Activated naive CD4-positive, alpha-beta T cell treated with anti-CD3 and anti-CD28 coated beads for 36 hours (primary cell): Measurements from ENCODE around the gene PTAFR. TPM values are rescaled to one million over a fixed set of nuclear protein-coding genes. Genes with fewer than 3 reads are reported as not detected.

Experiments used
- CTCF ChIA-PET: fragments of 350-600 bp; sonication (Branson Sonifier 250); formaldehyde crosslinking; loops from one replicate; lab custom pipeline; 2021; ENCODE audit warnings: antibody characterized with exemption; lab: Charles Lee
- DNase-seq: peaks from one replicate; pipeline ENCODE4 v3.0.0-alpha.2; 2020
- H3K27ac Mint-ChIP-seq: one replicate; pipeline ENCODE4 v1.8.0; 2021; ENCODE audit warnings: mild to moderate bottlenecking, mixed read lengths
- H3K27me3 Mint-ChIP-seq: one replicate; pipeline ENCODE4 v1.8.0; 2021; ENCODE audit warnings: low read depth, mixed read lengths
- H3K36me3 Mint-ChIP-seq: one replicate; pipeline ENCODE4 v1.8.0; 2021; ENCODE audit warnings: low read depth, mixed read lengths
- H3K4me1 Mint-ChIP-seq: one replicate; pipeline ENCODE4 v1.8.0; 2021; ENCODE audit warnings: low read depth, mixed read lengths
- H3K4me3 Mint-ChIP-seq: one replicate; pipeline ENCODE4 v1.8.0; 2021; ENCODE audit warnings: mild to moderate bottlenecking, moderate library complexity, mixed read lengths
- H3K9me3 Mint-ChIP-seq: one replicate; pipeline ENCODE4 v1.8.0; 2021; ENCODE audit warnings: mixed read lengths
- intact Hi-C: fragments of 100-400 bp; cut with micrococcal nuclease; formaldehyde crosslinking; loops from one replicate; pipeline ENCODE4 v1.15.1; 2023
- total RNA-seq, 2 experiments: library from RNA; stranded (reverse); gene quantifications; one replicate each; pipeline ENCODE4 v1.2.3, GENCODE V29; 2021

The PTAFR gene
- total RNA-seq, 2 experiments from 2014 or later, result 0.05 to 0.07 TPM

- CTCF ChIA-PET, result interaction anchor here (0.6 to 0.7 kb wide), 2 partner anchors 47 to 276 kb away, joined by 3 to 5 read pairs; no protein-coding TSS in a partner anchor
- H3K36me3 Mint-ChIP-seq, result no peaks in the 10 kb centered on the region
- H3K27me3 Mint-ChIP-seq, result peaks cover 8% of the 10 kb centered on the region
- no peak overlapping the region for H3K27ac Mint-ChIP-seq
- H3K9me3 Mint-ChIP-seq, result no peaks in the 10 kb centered on the region
- intact Hi-C loops, result no loop called here
- H3K4me1 Mint-ChIP-seq, result no peaks in the 10 kb centered on the region
- no peak for DNase-seq
- no peak overlapping the region for H3K4me3 Mint-ChIP-seq
These were observed 39.4 kb downstream of the PTAFR start for GRCh38 chr1:28136922-28137613.

- no peaks in the 10 kb centered on the region for H3K36me3 Mint-ChIP-seq
- H3K9me3 Mint-ChIP-seq, result no peaks in the 10 kb centered on the region
- H3K27me3 Mint-ChIP-seq, result peaks cover 4% of the 10 kb centered on the region
- no peak overlapping the region for H3K27ac Mint-ChIP-seq
- CTCF ChIA-PET, result interaction anchor here (0.5 to 0.7 kb wide), 3 partner anchors 33 to 277 kb away, joined by 3 to 5 read pairs (median 3); no protein-coding TSS in a partner anchor
- H3K4me1 Mint-ChIP-seq, result no peaks in the 10 kb centered on the region
- intact Hi-C loops, result no loop called here
- no peak overlapping the region for H3K4me3 Mint-ChIP-seq
- no peak for DNase-seq
These were observed 40.1 kb downstream of the PTAFR start for GRCh38 chr1:28136169-28136921.

DNA sequence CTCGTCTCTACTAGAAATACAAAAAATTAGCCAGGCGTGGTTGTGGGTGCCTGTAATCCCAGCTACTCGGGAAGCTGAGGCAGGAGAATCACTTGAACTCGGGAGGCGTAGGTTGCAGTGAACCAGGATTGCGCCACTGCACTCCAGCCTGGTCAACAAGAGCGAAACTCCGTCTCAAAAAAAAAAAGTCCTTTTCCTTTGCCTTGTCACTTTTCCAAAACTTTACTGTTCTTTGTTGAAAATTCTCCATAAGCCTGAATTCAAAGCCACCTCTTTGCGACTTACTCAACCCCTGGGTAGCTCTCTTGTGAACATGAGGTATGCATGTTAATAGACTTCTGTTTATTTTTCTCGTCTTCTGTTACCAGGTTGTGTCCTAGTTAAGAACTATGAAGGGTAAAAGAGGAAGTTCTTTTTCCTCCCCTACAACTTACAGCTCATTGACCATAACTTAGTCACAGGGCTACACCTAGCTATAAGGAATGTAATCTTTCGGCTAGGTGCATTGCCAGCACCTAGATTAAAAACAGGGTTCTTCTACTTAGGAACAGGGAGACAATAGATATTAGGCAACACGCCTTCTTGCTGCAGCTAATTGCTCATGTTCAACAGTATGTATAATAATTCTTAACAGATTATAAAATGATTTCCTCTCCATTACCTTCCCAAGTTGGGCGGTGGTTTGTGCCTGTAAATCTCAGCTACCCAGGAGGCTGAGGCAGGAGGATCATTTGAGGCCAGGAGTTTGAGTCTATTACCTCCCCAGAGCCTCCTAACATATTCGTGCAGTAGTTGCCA lies 40.9 kb downstream of the PTAFR start:
- no peaks in the 10 kb centered on the region for H3K4me1 Mint-ChIP-seq
- no peaks in the 10 kb centered on the region for H3K9me3 Mint-ChIP-seq
- no peaks in the 10 kb centered on the region for H3K36me3 Mint-ChIP-seq
- intact Hi-C loops, result no loop called here
- H3K27me3 Mint-ChIP-seq, result peaks cover 4% of the 10 kb centered on the region
- H3K27ac Mint-ChIP-seq, result no peak overlapping the region
- CTCF ChIA-PET, result interaction anchor here (0.5 to 0.7 kb wide), 2 partner anchors 34 to 442 kb away, joined by 3 to 8 read pairs; no protein-coding TSS in a partner anchor
- no peak for DNase-seq
- H3K4me3 Mint-ChIP-seq, result no peak overlapping the region

GRCh38 chr1:28134651-28135207 lies 41.8 kb downstream of the PTAFR start:
- DNase-seq, result no peak
- H3K9me3 Mint-ChIP-seq, result no peaks in the 10 kb centered on the region
- peaks cover 4% of the 10 kb centered on the region for H3K27me3 Mint-ChIP-seq
- no peaks in the 10 kb centered on the region for H3K4me1 Mint-ChIP-seq
- intact Hi-C loops, result no loop called here
- H3K4me3 Mint-ChIP-seq, result no peak overlapping the region
- H3K27ac Mint-ChIP-seq, result no peak overlapping the region
- CTCF ChIA-PET, result interaction anchor here (1.0 kb wide), 1 partner anchor 25 kb away, joined by 3 read pairs; no protein-coding TSS in a partner anchor
- no peaks in the 10 kb centered on the region for H3K36me3 Mint-ChIP-seq

DNA sequence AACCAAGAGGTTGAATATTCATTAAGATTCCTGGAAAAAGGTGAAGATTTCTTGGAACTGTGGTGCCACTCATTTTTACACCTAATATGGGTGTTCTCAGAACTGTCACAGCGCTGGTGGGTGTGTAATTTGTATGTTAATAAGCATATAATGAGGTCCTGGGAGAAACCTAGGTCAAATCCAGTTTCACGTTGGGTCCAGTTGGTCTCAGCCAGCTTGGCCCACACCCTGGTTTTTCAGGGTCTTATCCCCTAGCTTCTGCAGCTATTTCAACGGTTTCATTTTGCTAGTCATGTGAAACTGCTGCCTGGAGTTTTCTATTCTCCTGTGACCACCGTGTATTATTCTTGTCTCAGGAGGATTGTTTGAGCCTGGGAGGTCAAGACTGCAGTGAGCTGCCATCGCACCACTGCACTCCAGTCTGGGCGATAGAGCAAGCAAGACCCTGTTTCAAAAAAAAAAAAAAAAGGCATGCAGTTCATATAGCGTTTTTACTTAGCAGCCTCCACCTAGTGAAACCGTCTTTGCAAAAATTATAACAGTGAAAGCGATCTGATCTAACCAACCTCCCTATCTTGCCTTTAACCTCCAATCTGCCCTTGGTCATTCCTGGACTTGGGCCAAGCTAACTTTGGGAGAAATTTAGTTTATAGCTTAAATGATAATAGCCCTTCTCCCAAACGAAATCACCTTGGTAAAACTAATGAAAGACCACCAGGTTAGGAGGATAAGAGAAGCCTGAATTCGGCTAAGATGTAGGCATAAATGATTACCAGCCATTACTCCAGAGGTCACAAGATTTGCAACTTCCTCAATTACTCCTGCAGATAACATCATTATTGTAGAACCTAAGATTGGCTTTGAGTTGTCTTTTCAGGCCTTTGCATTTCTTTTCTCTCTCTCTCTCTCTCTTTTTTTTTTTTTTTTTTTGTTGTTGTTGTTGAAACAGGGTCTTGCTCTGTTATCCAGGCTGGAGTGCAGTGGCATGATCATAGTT lies 44.0 kb downstream of the PTAFR start:
- no peaks in the 10 kb centered on the region for H3K4me1 Mint-ChIP-seq
- no peak overlapping the region for H3K27ac Mint-ChIP-seq
- CTCF ChIA-PET, result interaction anchor here (0.6 to 0.7 kb wide), 2 partner anchors 22 to 34 kb away, joined by 3 read pairs; no protein-coding TSS in a partner anchor
- no peak overlapping the region for H3K4me3 Mint-ChIP-seq
- H3K9me3 Mint-ChIP-seq, result no peaks in the 10 kb centered on the region
- no peaks in the 10 kb centered on the region for H3K36me3 Mint-ChIP-seq
- intact Hi-C loops, result no loop called here
- no peak for DNase-seq
- H3K27me3 Mint-ChIP-seq, result peaks cover 9% of the 10 kb centered on the region

DNA sequence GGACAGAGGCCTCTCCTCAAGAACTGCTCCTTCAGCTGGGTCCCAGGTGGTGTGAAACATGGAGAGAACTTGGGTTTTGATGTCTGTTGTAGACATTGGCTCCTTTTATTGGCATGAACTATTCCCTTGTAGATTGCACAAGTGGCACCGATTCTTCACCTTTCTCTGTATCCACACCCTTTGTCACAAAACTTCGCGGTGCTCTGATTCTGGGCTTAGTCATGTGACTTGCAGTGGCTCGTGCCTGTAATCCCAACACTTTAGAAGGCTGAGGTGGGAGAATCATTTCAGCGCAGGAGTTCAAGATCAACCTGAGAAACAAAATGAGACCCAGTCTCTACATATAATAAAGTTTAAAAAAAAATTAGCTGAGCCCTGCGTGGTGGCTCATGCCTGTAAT lies 45.6 kb downstream of the PTAFR start:
- H3K4me1 Mint-ChIP-seq, result no peaks in the 10 kb centered on the region
- no peak overlapping the region for H3K4me3 Mint-ChIP-seq
- no peak overlapping the region for H3K27ac Mint-ChIP-seq
- CTCF ChIA-PET, result interaction anchor here (0.7 kb wide), 1 partner anchor 19 kb away, joined by 3 read pairs; no protein-coding TSS in a partner anchor
- DNase-seq, result no peak
- H3K27me3 Mint-ChIP-seq, result peaks cover 18% of the 10 kb centered on the region
- H3K36me3 Mint-ChIP-seq, result no peaks in the 10 kb centered on the region
- intact Hi-C loops, result no loop called here
- H3K9me3 Mint-ChIP-seq, result no peaks in the 10 kb centered on the region

GRCh38 chr1:28129150-28129549 lies 47.3 kb downstream of the PTAFR start:
- H3K4me3 Mint-ChIP-seq, result no peak overlapping the region
- H3K9me3 Mint-ChIP-seq, result no peaks in the 10 kb centered on the region
- DNase-seq, result no peak
- intact Hi-C loops, result no loop called here
- H3K36me3 Mint-ChIP-seq, result no peaks in the 10 kb centered on the region
- H3K27ac Mint-ChIP-seq, result no peak overlapping the region
- H3K27me3 Mint-ChIP-seq, result peaks cover 18% of the 10 kb centered on the region
- CTCF ChIA-PET, result no interaction called here
- H3K4me1 Mint-ChIP-seq, result no peaks in the 10 kb centered on the region

DNA sequence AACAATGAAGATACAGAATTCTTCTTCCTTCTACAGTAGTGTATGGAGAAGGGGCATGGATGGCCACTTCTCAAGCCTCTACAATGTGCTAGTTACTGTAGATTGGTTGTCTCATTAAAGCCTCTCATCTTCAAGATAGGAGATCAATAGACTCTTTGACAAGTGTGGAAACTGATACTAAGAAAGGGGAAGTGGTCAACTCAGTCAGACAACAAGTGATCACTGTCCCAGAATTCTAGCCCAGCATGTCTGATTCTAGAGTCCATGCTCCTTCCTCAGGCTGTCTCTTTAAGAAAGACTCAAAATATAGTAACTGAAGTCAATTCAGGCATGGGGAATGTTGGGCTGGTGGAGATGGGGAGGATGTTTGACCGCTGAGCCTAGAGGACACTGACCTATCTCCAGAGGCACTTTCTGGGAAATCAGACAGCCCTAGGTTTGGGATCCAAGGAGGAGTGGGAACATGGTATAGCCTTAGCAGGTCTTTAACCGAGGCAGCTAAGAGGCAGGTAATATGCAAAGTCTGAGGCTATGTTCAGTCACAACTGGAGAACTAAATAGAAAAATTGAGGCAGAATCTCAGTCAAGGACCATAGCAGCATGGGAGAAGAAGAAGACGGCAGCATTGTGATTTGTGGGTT lies 48.8 kb downstream of the PTAFR start:
- DNase-seq, result no peak
- Mint-ChIP-seq H3K27ac (no peak overlapping the region), H3K36me3 (no peaks in the 10 kb centered on the region), H3K4me3 (no peak overlapping the region), H3K4me1 (no peaks in the 10 kb centered on the region), H3K27me3 (peaks cover 18% of the 10 kb centered on the region), H3K9me3 (no peaks in the 10 kb centered on the region)
- CTCF ChIA-PET, result no interaction called here
- intact Hi-C loops, result no loop called here

DNA sequence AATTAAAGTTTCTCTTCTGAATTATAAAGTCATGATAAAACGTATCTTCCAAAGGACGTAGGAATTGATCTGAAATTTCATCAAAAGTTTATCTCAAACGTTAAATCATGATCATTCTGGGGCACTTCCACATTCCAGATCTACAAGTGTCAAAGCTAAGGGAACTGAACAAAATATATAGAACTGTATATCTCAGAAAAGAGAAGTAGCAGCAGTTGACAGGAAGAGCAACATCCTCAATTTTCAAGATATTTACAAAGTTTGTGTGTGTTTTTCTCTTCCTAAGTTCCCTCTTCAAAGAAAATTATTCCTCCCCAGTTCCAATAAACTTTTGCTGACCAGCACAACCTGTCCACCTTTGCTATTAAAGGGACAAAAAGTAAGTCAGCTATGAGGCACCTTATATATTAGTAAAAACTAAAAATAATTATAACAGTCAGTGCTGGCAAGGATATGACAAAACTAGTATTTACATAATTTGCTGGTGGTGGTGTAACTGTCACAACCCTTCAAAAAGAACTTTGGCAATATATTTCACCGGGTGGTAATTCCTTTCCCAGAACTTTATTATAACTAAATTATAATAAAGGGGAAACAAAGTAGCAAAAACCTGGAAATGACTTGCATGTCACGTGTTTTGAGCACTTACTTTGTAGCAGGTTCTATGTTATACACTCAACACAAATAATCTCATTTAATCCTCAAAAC lies 49.6 kb downstream of the PTAFR start:
- Mint-ChIP-seq H3K9me3 (no peaks in the 10 kb centered on the region), H3K36me3 (no peaks in the 10 kb centered on the region), H3K27me3 (peaks cover 18% of the 10 kb centered on the region), H3K4me3 (no peak overlapping the region), H3K4me1 (no peaks in the 10 kb centered on the region), H3K27ac (no peak overlapping the region)
- intact Hi-C loops, result no loop called here
- no peak for DNase-seq
- CTCF ChIA-PET, result interaction anchor here (0.6 kb wide), 1 partner anchor 114 kb away, joined by 3 read pairs; no protein-coding TSS in a partner anchor

GRCh38 chr1:28126212-28126611 lies 50.3 kb downstream of the PTAFR start:
- Mint-ChIP-seq H3K9me3 (no peaks in the 10 kb centered on the region), H3K27ac (no peak overlapping the region), H3K27me3 (peaks cover 18% of the 10 kb centered on the region), H3K4me3 (no peak overlapping the region), H3K36me3 (no peaks in the 10 kb centered on the region), H3K4me1 (no peaks in the 10 kb centered on the region)
- no peak for DNase-seq
- CTCF ChIA-PET, result interaction anchor here (0.6 to 0.7 kb wide), 2 partner anchors 19 to 114 kb away, joined by 3 read pairs; no protein-coding TSS in a partner anchor
- intact Hi-C loops, result no loop called here
